HG03175 (cell line): ENCODE measurements around the gene FBXO17.
"Not testable (repeated sequence)": the region's sequence is repeated elsewhere in the genome, so short reads cannot be mapped to it uniquely, and the experiment has no call there.

Experiments
- ATAC-seq: cut with Tn5 transposase; IDR thresholded peaks from one replicate; pipeline ENCODE4 v1.9.1; 2021; ENCODE audit warnings: mild to moderate bottlenecking, moderate library complexity; ENCODE audit not compliant: unreplicated experiment

The FBXO17 gene

DNA sequence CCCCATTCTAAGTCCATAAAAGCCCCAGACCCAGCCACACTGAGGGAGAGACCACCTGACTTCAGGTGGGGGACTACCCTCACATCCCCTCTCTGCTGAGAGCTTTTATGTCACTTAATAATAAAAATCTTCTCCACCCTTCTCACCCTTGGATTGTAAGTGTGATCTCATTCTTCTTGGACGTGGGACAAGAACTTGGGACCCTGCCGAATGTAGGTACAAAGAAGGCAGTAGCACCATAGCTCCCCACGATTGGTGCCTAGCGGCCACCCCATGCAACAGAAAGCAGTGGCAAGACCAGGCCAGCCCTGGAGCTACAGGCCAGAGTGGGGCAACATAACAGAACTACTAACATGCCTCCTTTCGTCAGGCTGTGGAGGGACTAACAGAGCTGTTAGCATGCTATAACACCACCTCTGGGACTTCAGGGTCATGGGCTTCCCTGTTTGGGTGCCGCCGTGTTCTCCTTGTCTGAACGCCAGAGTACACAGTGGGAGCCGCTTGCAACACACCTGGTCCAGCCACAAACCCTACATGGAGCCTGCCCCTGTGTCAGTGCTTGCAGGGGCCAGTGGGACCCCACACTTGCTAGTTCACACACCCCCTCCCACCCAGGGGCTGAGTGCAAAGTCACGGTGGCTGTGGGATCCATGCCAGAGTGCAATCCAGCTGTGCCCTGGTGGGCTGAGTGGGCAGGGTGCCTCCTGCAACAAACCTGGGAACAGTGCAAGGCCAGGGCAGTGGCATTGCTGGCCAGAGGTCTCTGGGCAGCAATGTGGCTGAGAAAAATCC, 5.2 kb upstream of the FBXO17 start:
- ATAC-seq = no peak

DNA sequence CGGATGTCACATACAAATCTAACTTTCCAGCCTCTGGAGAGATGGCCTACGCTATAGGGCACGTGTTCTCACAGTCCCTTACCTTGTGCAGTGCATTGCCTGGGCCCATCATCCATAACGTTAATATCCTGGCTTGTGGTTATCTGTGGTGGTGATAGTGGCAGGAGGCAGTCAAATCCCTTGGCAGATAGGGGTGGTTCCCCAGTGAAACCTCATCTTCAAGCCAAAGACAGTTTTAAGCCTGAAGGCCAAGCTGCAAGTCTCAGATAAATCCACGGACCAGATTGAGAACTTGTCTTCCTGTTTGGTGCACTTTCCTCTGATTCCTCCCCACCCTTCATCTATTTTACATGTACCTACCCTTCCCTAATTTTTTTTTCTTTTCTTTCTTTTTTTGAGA, 4.3 kb upstream of the FBXO17 start:
- ATAC-seq = no peak

DNA sequence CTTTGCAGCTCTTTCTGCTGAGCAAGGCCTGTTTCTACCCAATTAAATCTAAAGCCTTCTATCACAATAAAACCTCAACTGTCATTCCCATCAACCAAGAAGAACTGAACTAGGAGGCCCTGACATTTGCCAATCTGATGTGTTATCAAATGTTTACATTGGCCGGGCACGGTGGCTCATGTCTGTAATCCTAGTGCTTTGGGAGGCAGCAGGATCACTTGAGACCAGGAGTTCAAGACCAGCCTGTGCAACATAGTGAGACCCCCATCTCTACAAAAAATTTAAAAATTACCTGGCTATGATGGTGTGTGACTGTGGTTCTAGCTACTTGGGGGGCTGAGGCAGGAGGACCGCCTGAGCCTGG, 2.8 kb upstream of the FBXO17 start:
- no peak for ATAC-seq

DNA sequence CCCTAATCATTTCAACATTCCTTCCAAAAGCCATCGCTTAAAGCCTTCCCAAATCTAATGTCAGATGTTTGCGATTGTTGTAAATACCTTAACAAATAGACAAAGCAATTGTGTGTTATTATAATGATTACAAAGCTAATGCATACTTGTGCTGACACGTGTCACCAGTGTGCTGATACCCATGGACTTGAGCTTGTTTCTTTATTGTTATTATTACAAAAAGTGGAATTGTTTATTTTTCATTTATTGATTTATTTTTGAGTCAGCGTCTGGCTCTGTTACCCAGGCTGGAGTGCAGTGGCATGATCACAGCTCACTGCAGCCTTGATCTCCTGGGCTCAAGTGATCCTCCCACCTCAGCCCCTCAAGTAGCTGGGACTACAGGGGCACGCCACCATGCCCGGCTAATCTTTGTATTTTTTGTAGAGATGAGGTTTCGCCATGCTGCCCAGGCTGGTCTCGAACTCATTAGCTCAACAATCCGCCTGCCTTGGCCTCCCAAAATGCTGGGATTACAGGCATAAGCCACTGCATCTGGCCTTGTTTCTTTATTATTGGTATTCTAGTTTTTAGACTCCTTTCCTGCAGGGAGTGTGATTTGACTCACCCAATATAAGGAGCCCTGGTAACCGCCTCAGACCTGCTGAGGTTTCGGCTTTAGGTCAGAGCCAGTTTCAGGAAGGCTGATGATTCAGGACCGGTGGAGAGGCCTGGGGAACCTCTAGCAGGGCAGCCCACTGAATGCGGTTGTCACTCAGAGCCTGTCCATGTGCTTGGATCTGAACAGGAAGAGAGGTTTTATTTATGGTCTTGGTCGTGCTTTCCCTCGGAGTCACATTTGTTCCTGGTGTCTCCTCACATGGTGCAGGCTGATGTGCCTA, 2.1 kb upstream of the FBXO17 start:
- peak; percentile 68 for ATAC-seq

DNA sequence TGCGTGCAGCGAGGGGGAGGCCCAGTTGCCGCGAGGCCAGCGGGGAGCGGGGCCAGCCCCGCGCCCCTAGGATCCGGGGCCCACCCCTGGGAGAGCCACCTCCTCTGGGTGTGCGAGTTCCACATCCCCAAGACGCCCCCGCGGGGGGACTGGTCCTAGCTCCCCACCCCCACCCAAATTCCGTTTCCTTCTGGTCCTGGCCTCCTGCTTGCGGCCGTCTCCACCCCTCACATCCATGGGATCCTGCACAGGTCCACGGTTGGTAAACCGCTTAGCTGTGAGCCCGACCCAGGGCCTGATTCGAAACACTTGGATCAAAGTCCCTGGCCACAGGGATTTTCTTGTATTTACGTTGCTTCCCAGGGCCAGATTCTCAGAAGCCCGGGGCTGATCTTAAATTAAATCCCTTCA, 324 bp upstream of the FBXO17 start:
- ATAC-seq = no peak

DNA sequence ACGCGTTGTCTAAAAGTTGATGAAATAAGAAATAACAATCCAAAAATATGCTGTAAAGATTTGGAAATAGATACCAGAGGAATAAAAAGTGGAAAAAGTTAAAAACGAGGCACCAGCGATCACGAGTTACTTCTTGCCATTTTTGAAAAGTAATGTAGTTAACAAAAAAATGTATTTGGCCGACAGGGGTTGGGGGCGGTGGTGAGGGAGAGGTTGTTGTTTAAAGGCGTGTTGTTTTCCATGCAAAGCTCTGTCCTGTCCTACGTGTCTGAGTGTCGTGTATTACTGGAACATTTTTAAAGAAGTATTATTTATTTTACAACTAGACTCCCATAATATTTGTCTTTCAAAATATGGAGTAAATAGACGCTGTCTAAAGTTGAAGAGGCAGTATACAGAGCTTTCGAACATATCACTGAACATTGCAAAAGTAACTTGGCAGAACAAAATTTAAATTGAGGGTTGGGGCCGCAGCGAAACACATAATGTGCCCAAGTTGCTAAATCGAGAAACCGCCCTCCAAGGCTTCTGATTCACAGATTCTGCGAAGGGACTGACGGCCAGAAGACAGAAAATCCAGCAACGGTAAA, 823 bp downstream of the FBXO17 start:
- ATAC-seq = no peak

DNA sequence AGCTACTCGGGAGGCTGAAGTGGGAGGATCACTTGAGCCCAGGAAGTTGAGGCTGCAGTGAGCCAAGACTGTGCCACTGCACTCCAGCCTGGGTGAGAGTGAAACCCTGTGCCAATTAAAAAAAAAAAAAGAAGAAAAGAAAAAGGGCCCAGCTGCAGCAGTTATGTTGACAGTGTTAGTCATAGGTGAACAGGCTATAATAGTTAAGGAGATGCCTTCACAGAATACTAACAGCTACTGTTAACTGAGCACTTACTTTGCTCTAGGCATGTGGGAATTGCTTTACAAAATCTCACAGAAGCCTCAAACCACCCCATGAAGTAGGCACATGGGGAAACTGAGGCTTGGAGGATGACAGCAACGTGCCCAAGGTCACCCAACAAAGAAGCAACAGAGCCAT, 3.9 kb downstream of the FBXO17 start:
- no peak for ATAC-seq

DNA sequence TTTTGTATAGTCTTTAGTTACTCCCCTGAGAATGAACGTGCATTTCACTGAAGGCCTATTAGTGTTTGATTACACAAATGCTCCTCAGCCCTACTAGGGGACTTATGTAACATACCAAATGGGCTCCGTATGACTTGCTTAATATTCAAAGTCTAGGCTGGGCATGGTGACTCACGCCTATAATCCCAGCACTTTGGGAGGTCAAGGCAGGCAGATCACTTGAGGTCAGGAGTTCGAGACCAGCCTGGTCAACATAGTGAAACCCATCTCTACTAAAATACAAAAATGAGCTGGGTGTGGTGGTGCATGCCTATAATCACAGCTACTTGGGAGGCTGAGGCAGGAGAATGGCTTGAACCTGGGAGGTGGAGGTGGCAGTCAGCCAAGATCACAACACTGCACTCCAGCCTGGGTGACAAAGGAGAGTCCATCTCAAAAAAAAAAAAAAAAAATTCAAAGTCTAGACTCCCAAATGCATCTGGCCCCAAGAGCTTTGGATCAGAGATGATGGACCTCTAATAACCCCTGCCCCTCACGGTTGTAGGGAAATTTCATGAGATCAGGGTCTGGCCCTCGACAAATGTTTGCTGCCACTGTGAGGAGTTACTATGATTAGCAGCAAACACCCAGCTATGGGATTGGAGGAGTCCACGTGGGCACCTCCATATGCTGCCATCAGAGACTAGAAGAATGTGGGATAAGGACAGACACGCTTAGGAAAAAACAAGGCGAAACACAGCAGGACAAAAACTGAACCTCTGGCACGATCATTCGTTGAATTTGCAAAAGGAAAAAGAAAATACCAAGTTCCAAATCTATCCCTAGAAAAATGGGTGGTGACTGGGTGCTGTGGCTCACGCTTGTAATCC, 4.6 kb downstream of the FBXO17 start:
- ATAC-seq = no peak

DNA sequence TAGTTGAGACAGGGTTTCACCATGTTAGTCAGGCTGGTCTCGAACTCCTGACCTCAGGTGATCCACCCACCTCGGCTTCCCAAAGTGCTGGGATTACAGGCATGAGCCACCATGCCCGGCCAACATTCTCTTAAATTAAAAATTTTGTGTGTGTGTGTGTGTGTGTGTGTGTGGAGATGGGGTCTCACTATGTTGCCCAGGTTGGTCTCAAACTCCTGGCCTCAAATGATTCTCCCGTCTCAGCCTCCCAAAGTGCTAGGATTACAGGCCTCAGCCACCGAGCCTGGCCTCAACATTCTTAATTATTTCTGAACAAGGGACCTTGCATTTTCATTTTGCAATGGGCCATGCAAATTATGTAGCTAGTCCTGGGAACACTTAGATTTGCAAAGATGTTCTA, 9.4 kb downstream of the FBXO17 start:
- ATAC-seq = not testable (repeated sequence)

DNA sequence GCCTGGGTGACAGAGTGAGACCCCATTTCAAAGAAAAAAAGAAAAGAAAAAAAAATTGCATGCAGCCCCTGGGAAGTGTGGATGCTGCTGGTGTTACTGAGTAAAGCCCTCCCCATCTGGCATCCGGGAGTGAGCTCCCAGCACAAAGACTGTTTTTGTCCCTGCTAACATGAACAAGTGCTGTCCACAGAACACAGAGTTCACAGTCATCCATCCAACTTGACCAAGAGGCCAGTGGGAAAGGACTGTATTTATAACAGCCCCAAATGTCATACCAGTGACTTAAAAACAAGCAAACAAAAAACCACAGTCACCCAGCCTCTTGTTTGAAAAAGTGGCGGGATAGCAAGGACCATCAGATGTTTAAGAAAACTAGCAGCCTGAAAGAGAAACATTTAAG, 10.8 kb downstream of the FBXO17 start:
- ATAC-seq = no peak

DNA sequence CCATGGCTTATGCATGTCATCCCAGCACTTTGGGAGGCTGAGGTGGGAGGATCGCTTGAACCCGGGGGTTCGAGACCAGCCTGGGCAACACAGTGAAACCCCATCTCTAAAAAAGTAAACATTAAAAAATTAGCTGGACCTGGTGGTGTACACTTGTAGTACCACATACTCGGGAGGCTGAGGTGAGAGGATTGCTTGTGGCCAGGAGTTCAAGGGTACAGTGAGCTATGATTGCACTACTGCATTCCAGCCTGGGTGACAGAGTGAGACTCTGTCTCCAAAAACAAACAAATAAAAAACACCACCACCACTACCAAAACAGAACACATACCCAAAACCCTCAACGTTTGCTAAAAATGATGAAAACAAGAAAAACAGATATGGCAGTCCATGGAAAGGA, 15.9 kb downstream of the FBXO17 start:
- no peak for ATAC-seq

DNA sequence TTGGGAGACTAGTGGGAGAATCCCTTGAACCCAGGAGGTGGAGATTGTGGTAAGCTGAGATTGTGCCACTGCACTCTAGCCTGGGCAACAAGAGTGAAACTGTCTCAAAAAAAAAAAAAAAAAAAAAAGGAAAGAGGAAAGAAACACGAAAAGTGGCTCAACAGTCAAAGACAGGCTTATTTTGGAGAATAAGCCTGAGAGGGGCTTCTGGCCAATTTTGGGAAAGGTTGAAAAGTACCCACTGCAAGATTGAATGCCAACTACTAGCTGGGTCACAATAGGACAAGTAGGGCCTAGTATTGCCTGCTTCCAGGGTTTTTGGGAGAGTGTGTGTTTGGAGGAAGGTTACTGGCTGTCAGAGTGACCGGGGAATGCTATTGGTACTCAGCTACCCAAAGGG, 17.2 kb downstream of the FBXO17 start:
- no peak for ATAC-seq

DNA sequence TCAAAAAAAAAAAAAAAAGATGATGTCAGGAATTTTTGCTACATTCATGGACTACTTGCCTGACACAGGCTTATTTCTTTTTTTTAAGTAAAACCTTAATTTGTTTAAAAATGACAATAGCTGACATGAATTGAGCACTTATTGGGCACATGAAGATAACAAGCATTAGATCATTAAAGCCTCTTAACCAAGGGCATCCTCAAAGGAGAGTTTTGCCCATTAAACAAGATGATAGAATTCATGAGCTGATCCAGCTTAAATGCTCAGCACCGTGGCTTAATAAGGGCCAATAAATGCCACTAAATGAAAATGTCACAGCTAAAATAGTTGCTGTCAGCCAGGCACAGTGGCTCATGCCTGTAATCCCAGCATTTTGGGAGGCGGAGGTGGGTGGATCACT, 19.3 kb downstream of the FBXO17 start:
- ATAC-seq = no peak

DNA sequence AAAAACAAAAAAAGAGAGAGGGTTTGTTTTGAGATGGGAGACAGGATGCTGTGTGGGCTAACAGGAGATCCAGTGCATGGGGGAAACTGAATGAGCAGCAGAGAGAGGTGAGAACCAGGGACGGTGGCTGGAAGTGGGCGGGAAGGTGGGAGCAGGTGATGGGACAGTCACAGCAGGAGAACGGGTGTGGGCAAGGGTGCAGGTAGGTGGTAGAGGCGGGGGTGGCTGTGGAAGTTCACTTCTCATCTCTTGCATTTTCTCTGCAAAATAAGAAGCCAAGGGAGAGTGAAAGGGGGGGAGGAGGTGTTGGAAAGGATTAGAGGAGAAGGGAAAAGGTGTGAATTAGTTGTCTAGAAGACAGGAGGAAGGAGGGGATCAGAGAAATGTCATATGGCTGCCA, 21.9 kb downstream of the FBXO17 start:
- no peak for ATAC-seq

DNA sequence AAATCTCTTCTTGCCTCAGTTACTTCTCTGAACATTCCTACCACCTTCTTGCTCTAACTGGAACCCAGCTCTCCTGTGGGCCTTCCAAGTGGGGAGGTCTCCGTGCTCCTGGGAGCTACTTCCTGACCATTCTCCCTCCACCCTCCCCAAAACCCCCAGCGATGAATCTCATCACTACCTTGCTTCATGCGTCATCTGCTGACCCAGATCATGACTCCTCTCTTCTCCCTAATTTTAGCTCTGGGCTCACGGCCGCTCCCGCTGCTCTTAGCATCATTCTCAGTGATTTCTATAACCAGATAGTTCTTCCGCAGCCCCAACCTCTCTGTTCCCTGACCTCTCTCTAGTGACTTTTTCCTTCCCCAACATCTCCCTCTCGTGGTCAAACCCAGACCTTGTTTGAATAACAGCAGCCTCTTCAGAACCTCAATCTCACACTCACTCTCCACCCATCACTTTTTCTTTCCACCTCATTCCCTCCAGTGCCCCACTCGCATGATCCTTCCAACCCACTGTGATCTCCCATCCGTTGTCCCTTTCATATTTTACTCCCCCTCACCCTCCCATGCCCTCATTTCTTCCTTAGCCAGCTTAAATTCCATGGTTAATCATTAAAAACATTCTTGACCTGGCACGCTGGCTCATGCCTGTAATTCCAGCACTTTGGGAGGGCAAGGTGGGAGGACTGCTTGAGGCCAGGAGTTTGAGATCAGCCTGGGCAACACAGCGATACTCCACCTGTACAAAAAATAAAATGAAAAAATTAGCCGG, 23.0 kb downstream of the FBXO17 start:
- ATAC-seq = no peak

DNA sequence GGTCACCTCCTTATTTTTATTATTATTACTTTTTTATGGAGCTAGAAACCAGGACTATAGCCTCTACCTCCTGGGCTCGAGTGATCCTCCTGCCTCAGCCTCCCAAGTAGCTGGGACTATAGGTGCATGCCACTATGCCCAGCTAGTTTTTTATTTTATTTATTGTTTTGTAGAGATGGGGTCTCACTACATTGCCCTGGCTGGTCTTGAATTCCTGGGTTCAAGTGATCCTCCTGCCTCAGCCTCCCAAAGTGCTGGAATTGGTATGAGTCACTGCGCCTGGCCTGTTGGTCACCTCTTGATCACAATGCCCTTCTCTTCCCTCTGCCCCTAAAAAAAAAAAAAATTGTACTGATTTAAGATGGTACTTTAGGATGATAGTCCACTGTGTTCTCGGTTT, 24.4 kb downstream of the FBXO17 start:
- ATAC-seq = no peak

DNA sequence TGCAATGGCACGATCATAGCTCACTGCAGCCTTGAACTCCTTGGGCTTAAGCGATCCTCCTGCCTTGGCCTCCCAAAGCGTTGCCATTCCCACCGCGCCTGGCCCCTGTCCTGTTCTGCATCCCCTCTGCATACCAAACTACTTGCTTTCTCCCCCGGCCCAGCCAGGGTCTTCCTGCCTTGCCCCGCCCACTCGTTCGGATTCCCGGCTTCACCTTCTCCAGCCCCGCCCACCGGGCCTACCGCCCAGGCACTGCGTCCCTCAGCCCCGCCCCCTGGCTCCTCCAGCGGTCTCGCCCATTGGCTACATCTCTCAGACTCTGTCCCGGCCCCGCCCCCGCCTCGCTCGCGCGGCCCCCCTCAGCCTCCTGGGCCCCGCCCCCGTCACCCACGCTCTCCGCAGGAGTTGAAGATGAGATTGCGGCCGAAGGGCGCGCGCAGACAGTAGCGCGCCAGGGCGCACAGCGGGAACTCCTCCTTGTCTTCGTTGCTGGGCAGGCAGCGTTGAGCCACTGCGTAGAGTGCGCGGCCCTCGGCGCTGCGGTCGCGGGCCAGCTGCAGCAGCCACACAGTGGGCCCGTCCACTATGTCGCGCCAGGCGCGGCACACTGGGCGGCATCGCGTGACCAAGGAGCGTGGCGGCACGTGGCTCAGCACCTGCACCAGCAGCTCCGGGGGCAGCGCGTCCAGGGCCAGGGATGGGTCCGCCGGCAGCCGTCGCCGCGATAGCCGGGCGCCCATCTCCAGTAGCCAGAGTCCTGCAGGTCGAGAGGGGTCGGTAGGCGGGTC, 25.8 kb downstream of the FBXO17 start:
- no peak for ATAC-seq

DNA sequence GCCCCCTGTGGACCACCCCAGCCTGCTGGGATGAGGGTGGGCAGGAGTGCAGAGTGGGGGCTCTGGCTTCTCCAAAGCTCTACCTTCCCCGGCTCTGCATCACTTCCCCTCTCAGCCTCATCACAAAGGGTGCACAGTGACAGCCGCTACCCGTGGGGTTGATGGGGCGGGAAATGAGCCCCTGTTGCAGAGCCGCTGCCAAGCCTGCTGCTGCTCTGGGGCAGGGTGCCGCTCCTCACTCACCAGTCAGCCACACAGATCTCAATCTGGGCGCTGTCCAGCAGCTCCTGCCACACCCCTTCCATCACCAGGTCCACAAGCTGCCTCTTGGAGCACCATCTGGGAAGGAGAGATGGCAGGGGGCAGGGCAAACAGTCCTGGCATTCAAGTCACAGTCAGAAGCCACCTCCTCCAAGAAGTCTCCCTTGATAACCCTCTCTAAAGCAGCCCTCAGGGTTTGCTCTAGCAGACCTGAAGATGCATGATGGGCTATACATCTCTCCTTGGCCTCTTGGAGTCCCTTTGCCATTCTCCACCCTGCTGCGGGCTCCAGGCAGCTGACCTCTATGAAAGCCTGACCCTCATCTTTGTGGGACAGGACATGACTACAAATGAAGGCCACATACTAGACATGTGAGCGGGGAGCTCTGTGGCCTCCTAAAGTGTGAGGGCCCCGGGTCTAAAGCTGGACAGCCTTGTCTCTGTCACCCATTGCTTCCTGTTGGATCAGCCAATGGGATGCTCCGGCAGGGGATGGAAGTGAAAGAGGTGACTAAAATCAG, 29.1 kb downstream of the FBXO17 start:
- no peak for ATAC-seq
